Inflammatory macrophage treated with lipopolysaccharide for 4 hours (primary cell): ENCODE data around the gene SLC6A11.

Experiments
- DNase-seq: peaks from one replicate; pipeline ENCODE4 v3.0.0-alpha.2; 2020

Gene SLC6A11

DNA sequence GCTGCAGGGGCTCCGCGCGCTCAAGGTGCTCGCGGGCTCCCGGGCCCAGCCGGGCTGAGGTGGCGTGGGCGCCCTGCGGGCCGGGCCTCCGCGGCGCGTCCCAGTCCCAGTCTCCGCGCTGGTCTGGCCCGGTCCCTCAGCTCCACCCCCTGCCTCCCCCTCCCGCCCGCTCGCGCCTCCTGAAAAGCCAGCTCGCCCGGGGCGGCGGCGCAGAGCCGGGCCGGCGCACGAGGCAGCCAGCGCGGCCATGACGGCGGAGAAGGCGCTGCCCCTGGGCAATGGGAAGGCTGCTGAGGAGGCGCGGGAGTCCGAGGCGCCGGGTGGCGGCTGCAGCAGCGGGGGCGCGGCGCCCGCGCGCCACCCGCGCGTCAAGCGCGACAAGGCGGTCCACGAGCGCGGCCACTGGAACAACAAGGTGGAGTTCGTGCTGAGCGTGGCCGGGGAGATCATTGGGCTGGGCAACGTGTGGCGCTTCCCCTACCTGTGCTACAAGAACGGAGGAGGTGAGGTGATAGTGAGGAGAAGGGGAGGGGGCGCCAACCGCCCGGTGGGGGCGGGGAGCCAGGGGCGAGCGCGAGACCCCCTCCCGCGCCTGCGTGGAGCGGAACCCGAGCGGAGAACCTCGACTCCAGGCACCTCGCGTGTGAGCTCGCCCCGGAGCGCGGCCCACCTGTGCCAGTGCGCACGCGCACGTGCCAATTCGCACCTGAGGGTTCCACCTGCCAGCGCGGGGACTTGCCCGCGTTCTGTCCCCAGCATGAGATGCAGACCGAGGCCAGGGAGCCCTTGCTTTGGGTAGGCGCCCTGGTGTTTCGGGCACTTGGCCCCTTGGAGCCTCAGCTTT is at the start of gene SLC6A11:
SLC6A11 (plus strand) TSS at position 210 of the 844 bp plus-strand sequence; CDS start at position 248, 38 bp downstream.
- DNase-seq: no peak

DNA sequence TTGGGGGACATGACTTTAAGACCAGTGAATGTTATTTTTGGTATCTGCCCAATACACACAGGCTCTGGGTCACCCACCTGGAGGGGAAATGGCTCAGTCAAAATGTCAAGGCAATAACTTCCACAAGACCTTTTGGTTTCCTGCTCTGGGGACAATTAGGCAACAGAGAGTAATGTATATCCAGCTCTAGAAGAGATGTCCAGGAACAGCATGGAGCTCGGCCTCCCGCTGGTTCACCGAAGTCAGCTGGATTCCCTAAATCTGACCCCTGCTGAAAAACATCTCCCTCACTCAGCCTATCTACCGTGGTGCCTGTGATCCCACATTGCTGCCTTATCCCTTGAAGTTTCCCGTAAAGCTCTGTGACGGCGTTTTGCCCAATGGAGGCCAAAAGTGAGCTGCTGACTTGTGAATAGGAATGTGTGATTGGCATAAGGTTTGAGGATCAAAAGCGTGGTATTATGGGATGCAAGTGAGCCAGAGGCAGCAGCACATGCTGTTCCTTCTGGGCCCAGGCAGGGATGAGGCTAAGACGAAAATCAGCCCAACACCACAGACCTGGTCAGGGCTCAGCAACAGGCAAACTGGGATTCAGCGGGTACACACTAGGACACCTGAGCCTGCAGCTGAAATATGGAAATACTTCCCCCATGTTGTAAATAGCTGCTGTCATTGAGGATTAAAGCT is 47.2 kb upstream of the SLC6A11 start:
- DNase-seq: no peak

DNA sequence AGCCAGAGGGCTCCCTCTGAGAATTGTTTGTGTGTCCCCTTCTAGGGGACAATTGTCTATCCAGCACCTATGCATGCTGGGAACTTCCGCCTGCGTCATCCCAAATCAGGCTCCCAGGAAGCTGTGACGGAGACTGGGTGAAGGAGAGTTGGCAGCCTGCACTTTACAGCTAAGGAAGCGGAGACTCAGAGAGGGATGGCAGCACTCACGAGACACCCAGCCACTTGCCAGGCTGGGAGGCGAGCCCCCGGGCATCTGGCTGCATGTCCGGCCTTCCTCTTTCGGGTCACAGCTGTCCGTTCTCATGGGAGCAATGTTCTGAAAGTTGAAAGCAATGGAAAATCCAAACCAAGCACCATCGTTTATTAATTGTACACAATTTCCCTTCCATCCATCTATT is 45.5 kb upstream of the SLC6A11 start:
- DNase-seq: no peak

DNA sequence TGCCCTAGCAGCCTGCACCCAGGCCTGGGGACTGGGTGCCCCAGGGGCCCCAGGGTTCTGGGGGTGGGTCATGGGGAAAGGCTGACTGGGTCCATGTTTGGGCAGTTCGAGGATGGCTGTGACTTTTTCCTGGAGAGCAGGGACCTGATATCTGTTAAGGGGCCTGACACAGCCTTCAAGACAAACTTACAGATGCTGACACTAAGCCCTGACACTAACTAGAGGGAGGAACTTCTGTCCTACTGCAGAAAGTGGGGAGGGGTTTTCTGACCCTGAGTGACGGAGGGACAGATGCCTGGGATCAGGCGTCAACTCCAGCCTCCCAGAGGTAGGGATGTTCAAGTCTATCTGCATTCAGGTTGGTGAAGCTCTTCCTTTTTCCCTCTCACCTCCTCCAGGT is 45.0 kb upstream of the SLC6A11 start:
- DNase-seq: no peak

DNA sequence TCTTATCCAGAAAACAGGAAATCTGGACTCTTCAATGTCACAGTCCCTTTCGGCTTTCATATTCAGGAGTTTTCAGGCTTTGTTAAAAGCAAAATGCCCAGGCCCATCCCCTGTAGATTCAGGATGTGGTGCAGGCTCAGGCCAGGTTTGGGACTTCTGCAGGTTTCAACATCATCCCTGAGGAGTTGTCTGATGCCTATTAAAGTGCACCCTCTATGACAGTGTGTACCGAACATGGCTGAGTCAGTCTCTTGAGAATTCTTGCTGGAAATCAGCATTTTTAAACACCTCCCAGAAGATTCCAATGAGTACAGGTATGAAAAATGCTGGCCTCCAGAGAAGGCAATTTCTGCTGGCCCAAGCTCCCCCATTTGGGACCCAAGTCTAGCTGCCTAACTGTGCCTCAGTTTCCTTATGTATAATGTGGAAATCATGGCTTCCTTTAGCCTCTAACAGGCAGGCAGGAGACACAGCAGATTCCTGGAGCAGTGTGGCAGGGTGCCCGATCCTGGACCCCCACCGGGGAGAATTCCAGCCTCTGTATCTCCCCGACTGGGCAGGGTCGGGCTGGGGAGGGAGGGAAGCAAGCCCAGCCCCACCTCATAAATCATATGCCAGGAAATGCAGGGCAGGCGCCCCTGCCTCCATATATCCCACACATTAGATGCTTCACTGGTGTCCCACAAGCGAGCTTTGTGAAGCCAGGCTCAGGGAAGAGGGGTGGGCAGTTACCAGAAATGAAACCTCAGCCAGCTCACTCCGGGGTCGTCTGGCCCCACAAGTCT is 44.4 kb upstream of the SLC6A11 start:
- no peak for DNase-seq

DNA sequence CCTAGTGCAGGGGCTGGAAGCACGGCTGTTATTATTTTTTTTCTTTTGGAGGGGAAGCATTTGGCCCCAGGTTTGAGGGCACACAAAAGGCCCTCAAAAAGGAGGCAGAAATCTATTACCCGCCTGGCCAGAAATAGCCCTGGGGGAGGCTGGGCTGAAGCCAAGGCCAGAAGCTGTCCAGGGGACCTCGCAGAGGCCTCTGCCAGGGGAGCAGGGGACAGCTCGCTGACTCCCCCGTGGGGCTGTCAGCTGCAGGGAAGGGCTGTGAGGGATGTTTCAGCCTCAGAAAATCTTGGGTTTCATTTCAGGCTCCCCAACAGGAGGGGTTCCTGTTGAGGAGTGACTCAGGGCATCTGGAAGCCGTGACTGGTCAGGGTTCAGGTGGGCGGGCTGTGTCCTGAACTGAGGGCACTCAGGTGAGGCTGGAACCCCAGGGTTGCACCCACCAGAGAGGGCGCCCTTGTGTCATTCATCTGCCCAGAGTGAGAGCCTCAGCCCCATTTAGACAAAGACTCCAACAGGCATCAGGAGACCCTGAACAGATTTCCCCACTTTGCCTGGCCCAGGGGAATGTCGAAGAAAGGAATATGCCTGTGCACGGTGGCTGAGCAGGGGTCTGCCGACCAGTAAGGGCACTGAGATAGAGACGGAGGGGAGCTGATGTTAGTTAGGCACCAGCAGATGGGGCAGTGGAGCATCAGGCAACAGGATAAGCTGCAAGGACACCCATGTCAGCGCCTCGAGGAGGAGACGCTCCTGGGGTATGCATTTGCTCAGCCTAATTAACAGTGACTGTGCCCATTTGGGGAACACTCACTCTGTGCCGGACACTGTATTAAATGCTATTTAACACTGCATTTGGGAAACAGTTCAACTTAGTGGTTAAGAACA is 43.5 kb upstream of the SLC6A11 start:
- peak; percentile 9 for DNase-seq

DNA sequence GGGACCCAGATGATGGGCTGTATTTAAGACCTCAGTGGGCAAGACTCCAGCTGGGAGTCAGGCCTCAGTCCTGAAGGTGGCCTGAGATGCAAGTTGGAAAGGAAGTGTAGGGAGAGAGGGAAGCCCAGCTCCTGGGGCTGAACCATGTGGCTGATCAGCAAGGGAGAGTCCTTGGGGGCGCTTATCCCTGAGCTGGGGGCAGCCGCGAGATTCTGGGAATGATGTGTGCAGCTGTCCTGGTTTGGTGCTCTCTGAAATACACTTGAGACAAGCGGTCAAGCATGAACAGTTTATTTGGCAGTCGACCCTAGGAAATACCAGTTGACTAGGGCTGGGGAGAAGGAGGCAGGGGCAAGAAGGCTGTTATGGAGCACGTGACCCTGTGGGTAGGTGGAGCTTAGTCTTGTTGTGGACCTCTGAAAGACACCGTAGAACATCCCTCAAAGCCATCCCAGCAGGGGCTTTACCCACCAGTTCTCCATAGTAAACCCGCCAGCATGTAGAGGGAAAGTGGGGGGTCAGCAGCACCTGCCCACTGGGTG is 41.8 kb upstream of the SLC6A11 start:
- no peak for DNase-seq

DNA sequence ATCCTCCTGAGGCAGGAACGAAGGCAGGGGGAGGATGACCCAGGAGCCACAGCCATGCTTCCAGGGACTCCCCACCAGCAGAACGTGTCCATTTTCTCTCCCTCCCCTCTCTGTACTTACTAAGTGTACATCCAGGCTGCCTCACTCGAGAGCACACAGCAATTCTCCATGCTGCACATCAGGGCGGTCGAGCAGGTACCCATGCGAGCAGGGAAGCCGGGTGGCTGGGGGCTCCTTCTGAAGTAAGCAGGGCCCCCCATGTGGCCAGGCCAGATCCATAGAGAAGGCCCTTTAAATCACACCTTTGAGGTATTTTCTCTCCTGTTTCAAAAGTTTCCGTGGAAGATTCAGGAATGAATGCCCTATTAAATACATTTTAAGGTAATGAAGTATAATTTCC is 41.2 kb upstream of the SLC6A11 start:
- DNase-seq: no peak

DNA sequence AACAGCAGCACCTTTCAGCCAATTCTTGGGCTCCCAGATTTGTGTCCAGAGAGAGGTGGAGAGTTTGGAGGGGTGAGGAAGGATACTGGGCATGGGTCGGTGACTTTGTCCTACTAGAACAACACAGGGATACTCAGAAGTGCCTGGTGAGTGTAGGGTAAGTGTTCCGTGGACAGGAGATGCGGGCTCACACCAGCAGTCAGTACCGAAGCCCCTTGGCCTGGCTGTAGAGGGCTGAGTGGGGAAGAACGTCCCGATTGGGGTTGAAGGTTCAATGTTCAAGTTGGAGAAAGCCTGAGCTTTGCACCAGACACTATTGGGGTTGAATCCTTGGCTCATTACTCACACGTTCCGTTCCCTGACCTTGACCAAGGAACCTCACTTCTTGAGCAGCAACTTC is 40.8 kb upstream of the SLC6A11 start:
- DNase-seq: no peak

DNA sequence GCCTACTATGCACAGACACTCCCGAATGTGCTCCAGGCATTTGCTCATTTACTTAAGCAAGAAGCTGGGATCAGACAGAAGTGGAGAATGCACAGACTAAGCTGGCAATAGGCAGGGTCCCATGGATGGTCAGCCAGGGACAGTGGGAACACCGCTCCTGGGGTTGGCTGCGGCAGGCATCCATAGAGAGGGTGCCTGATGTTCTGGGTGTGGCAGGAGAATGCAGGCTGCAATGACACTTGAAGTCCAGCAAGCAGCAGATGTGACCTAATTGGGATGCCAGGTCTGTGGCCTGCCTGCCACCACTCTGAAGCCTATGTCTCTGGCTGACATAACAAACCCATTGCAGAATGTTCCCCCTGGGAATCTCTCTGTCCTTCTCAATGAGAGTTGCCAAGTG is 40.2 kb upstream of the SLC6A11 start:
- DNase-seq: no peak

DNA sequence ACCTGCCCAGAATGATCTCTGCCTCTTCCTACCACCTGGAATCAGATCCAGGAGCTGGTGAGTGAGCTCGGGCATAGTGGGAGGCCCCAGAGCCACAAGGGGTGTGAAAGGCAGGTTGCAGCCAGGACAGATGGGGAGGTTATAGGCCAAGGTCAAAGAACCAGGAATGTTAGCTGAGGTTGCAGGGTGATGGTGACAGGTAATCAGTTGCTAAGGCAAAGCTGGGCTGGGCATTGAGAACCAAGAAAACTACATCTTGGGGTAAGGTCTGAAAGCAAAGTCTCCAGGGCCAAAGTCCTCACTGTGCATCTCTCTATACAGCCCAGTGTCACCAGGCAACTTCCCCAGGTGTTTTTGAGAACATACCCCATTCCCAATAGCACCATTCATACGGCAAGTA is 38.4 kb upstream of the SLC6A11 start:
- no peak for DNase-seq

DNA sequence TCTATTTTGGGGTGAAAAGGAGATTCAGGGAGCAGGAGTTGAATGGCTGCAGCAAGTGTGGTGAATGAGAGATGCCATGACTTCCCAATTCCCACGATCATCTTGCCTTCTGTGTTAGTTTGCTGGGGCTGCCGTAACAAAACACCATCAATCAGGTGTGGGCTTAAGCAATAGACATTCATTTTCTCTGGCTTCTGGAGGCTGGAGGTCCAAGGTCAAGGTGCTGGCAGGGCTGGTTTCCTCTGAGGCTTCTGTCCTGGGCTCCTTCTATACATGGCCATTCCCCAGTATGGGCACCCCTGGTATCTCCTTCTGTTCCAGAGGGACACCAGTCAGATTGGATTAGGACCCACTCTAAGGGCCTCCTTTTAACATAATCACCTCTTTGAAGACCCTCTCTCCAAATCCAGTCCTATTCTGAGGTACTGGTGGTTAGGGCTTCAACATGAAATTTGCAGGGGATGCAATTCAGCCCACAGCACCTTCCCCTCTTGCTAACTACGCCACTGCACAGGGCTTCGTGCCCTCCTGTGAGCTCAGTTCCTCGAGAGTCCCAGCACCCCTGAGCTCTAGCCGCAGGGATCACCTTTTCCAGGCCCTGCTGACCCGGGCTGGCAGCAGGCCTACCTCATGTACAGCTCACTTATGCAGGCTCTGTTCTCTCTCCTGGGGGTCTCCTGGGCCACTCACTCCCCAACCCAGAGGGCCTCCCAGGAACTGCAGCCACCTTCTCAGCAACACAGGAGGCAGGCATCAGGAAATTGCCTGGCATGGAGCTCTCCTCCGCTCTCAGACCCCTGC is 37.3 kb upstream of the SLC6A11 start:
- no peak for DNase-seq

DNA sequence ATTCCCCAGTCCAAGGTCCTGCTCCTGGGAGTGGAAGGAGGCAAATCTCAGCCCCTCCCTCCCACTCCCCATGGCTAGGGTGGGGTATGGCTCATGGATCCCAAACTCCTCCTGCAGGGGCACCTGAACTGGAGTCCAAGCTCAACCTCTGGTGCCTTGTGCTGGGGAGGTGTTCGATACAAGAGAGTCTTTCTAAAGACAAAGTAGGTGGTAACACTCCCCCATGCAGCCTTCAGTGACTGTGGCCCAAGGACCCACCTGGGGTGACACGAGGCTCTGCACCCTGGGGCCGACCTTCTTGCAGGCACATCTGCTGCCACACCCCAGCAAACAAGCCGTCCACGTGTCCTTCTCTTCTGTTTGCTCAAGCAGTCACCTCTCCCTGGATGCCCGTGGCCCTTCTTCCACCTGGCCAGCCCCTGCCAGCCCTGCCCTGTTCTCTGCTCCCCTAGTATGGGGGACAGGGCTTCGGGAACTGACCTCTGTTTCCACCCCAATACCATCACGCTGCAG is 36.7 kb upstream of the SLC6A11 start:
- DNase-seq: no peak

DNA sequence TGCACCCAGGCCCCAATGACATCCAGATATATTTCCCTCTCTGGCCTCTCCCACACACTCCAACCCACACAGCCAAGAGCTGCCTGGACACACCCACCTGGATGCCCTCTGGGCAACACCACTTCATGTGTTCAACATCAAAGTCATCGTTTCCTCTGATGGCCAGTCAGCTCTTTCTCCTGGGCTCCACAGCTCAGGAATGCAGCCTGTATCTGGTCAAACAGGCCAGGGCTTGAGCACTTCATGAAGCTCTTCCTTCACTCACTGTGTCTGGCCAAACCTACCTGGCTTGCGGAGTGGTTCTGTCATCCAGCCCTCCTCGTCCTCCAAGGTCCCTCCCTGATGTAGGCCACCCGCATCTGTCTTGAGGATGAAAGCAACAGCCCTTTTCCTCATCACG is 35.8 kb upstream of the SLC6A11 start:
- no peak for DNase-seq

DNA sequence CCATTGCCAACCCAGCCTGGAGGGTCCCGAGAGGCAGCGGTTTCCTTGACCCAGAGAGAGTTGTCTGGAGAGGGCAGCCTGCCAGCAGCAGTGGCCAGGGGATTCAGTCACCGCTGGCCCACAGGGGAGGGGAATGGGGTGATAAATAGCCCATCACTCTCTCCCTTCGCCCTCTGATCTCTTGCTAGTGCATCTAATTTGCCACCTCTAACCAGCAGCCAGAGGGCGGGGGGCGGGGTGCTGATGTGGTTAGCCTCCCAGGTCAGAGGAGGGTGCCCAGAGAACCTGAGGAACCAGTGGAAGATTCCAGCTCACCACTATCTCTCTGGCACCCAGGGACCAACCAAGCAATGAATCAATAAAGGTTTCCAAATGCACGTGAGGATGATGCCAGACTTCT is 35.1 kb upstream of the SLC6A11 start:
- DNase-seq: no peak

DNA sequence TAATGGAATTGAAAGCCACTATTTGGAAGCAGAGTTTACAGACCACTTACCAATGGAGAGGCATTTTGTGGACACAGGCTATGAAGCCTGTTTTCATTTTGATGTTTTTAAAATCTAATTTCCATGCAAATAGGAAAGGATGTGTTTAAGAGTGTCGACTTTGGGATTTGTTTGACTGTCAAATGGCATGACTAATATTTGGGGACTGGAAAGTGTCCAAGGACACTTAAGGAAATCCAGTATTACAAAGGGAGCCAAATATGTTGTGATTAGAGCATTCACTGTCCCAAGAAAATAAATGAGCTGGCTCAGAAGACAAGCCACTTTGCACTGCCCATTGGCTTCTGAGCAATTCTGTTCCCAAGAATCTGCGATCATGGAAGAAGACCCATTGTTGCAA is 34.0 kb upstream of the SLC6A11 start:
- no peak for DNase-seq

DNA sequence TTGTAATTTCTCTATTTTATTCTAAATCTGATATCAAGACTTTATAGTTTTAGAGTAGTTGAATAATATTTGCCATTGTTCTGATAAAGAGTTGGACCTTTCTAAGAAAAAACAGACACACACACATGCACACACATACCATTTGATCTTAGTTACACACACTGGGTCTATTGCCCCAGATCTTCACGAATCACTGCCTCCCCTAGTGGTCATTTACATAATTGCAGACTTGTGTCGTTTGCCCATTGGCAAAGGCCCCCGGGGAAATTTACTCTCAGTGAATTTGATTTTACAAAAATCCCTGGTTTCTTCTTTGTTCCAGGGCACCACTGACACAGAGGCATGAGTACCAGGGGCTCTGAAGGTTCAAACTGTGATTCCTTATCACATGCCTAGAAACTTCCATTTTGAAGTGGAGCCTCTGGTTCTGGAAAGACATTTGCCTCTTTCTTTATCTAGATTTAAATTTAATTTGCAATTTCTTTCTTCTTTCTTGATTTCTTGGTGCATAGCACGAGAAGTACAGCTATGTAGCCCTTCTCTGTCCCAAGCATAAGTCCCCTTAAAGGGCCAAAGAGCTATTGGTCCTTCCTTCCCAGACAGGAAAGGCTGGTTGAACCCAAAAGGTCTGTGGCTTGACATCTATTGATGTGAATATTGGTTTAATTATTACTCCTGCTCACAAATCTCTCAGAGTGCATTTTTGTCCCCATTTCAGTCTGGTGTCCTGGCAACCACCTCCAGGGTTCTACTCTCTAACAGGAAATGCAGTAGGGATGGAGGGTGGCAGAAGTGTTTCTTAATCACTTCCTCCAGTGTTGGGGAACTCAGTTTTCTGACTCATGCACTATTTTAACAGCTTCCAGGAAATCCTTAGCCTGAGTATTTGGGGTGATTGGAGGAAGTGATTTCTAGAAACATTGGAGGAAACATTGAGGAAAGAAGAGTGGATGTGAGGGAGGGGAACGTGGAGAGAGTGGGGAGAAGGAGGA is 32.4 kb upstream of the SLC6A11 start:
- DNase-seq: peak; percentile 43

DNA sequence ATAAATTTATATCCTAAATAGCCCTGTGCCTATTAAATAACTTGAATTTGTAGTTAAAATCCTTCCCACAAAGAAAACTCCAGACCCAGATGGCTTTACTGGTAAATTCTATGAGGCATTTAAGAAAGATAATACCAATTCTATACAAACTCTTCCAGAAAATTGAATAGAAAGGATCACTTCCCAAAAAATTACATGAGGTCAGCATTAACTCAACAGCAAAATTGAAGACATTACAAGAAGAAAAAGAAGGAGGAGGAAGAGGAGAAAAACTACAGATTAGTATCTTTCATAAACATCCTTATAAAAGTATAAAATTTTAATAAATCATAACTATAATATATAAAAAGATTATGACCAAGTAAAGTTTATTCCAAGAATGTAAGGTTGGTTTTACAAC is 29.4 kb upstream of the SLC6A11 start:
- DNase-seq: no peak

DNA sequence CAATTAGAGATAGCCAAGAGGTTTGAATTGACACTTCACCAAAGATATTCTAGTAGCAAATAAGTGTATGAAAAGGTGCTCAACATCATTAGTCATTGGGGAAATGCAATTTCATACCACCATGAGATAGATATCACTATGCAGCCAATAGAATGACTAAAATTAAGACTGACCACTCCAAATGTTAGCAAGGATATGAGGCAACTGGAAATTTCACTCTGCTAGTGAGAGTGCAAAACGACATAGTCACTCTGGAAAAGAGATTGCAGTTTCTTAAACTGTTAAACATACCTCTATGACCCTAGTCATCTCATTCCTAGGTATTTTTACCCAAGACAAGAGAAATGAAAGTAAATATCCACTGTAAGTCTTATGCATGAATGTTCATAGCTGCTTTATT is 27.6 kb upstream of the SLC6A11 start:
- no peak for DNase-seq

DNA sequence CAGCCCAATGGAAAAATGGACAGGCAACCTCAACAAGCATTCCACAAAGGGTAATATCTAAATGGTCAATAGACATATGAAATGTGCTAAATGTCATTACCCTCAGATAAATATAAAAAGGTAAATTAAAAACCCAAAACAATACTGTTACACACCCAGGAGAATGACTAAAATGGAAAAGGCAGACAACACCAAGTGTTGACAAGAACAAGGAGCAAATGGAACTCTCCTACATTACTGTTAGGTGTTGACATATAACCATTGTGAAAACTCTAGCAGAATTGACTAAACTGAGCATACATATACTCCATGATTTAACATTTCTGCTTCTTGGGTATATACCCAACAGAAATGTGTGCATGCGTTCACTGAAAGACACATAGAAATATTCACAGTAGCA is 25.3 kb upstream of the SLC6A11 start:
- no peak for DNase-seq
